ENCODE measurements around the gene PTPRN.

GRCh38 chr2:219272356-219272755, 36.8 kb downstream of the PTPRN start:
- no peak for TF ChIP-seq CTCF (IDR thresholded peaks at IDR 0.05; ENCODE audit: insufficient read depth, low read length, poor library complexity, severe bottlenecking)
- TF ChIP-seq EZH2phosphoT487 (conservative IDR thresholded peaks at IDR 0.05; ENCODE audit: low read length), result no peak
